GM13977 (cell line): Measurements from ENCODE around the gene MDK.

Experiments
- DNase-seq: peaks from one replicate; pipeline ENCODE4 v3.0.0; 2012; ENCODE audit warnings: low spot score
- in situ Hi-C: fragments of 300-500 bp; cut with MboI; formaldehyde crosslinking; loops from one replicate; pipeline ENCODE4 v1.12.0; 2022; ENCODE audit warnings: low sequenced_read_pairs, low pct_unique_long_range_greater_than_20kb, mixed read lengths, inconsistent platforms; ENCODE audit not compliant: unreplicated experiment
- TF ChIP-seq, protein P1 (sequence below): IDR thresholded peaks from 2 replicates; pipeline ENCODE4 v1.5.1; 2012; ENCODE audit warnings: mild to moderate bottlenecking, control low read depth; ENCODE audit not compliant: insufficient read depth; ENCODE audit errors: extremely low read depth, missing control alignments

The MDK gene

DNA sequence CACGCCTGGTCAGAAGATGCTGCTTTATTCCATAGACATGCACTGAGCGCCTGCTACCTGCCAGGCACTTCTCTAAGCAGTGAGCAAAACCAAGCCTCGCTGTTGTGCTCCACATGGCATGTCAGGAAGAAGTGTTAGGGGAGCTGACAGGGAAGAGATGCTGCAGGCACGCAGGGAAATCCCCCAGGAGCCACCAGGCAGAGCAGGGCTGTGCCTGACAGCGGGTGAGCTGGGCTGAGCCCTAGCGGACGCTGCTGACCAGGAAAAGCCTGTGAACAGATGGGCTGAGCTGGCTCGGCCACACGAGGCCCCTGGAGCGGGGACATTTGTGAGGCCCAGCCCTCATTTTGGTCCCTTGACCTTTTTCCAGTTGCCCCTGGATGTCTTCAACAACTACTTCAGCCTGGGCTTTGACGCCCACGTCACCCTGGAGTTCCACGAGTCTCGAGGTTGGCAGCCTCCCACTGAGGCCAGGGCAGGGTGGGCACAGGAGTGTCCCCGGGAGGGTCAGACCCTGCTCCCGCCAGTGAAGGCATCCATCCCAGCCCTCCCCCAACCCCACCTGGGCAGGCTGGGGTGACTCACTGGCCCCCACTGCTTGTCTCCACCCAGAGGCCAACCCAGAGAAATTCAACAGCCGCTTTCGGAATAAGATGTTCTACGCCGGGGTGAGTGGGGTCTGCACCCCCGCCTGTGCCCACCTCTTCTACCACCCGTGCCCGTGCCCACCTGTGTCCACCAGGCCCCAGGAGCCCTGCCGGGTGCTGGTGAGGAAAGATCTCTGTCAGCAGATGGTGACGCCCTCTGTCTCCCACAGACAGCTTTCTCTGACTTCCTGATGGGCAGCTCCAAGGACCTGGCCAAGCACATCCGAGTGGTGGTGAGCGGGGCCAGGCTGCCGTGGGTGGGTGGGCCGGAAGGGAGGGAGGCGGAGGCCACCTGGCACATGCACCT is 7.4 kb upstream of the MDK start:
- TF ChIP-seq, protein P1, sequence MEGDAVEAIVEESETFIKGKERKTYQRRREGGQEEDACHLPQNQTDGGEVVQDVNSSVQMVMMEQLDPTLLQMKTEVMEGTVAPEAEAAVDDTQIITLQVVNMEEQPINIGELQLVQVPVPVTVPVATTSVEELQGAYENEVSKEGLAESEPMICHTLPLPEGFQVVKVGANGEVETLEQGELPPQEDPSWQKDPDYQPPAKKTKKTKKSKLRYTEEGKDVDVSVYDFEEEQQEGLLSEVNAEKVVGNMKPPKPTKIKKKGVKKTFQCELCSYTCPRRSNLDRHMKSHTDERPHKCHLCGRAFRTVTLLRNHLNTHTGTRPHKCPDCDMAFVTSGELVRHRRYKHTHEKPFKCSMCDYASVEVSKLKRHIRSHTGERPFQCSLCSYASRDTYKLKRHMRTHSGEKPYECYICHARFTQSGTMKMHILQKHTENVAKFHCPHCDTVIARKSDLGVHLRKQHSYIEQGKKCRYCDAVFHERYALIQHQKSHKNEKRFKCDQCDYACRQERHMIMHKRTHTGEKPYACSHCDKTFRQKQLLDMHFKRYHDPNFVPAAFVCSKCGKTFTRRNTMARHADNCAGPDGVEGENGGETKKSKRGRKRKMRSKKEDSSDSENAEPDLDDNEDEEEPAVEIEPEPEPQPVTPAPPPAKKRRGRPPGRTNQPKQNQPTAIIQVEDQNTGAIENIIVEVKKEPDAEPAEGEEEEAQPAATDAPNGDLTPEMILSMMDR = no peak

DNA sequence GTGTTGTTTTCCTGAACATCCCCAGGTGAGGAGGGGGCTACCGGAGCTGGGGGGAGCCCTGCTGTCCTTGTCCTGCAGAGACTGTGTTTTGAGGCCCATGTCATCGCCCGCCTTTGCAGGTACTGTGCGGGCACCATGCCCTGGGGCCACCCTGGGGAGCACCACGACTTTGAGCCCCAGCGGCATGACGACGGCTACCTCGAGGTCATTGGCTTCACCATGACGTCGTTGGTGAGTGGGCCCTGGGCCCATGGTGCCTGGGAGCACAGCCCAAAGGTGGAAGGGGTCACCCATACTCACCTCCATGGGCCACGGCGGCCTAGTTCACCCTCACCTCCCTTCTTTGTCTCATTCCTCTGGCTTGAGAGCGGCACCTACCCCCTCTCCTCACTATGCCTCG is 6.7 kb upstream of the MDK start:
- TF ChIP-seq, protein P1 = no peak
- no peak for DNase-seq
- in situ Hi-C loops = no loop called here

More for the DNA sequence above, 7.4 kb upstream of the MDK start:
- DNase-seq = no peak
- in situ Hi-C loops = no loop called here

DNA sequence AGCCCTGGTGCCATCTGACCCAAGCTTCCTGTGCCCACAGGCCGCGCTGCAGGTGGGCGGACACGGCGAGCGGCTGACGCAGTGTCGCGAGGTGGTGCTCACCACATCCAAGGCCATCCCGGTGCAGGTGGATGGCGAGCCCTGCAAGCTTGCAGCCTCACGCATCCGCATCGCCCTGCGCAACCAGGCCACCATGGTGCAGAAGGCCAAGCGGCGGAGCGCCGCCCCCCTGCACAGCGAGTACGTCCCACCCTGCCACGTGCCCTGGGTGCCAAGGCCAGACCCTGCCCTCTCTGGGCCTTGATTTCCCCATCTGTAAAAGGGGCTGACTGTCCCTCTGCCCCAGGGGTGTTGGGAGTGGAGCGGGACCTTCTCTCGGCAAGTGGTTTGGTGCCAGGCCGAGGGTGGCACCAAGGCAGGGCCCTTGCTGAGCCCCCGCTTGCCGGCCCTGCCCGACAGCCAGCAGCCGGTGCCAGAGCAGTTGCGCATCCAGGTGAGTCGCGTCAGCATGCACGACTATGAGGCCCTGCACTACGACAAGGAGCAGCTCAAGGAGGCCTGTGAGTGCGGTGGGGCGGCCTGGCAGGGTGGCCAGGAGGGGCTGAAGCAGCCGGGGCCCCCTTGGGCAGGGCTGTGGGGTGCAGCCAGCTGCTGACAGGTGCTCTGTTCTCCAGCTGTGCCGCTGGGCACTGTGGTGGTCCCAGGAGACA is 5.9 kb upstream of the MDK start:
- in situ Hi-C loops = no loop called here
- DNase-seq = no peak

DNA sequence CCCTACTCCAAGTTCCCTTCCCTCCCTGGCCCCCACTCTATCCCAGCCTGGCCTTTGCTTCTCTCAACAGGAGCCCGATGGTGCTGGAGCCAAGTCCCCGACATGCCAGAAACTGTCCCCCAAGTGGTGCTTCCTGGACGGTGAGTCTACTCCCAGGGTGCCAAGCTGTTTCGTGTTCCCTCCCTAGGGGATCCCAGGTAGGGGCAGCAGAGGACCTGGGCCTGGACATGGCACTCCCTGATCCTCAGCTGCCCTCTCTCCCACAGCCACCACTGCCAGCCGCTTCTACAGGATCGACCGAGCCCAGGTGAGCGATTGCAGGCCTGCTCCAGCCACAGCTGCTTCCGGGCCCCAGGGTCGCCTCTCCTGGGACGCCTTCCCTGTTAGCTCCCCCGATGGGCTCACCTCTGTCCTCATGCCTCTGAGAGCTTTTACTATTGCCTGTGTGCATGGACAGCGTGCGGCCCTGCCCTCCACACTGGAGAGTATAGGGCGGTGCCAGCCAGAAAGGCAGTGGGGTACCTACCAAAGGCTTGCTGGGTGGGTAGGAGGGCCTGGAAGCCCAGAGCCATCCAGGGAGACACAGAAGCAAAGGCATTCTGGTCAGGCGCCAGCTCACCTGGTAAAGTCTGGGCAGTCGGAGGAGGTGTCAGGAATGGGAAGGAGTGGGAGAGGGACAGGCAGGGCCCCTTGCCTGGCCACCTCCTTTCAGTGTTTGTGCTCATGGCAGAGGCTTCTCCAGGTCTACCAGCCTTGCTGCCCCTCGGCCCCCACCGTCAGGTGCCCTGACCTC is 5.0 kb upstream of the MDK start:
- TF ChIP-seq, protein P1 = no peak
- in situ Hi-C loops = no loop called here
- DNase-seq = no peak

More for the DNA sequence above, 5.9 kb upstream of the MDK start:
- TF ChIP-seq, protein P1 = no peak

DNA sequence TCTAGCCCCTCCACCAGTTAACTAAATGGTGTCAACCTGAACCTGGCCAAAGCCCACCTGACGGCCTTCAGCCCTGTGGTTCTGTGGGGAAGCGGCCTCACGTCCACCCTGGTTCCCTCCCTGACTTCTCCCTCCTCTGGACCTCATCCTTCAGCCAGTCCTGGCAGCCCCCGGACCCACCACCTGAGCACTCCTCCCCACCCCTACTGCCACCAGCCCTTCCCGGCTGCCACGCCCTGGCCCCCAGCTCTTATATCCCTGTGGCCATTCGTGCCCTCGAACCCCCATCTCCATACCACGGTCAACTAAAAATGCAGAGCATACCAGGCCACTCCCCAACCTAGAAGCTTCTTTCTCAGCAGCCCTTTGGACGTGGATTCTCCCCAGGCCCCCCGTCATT is 4.2 kb upstream of the MDK start:
- DNase-seq = no peak
- TF ChIP-seq, protein P1 = no peak
- in situ Hi-C loops = no loop called here

DNA sequence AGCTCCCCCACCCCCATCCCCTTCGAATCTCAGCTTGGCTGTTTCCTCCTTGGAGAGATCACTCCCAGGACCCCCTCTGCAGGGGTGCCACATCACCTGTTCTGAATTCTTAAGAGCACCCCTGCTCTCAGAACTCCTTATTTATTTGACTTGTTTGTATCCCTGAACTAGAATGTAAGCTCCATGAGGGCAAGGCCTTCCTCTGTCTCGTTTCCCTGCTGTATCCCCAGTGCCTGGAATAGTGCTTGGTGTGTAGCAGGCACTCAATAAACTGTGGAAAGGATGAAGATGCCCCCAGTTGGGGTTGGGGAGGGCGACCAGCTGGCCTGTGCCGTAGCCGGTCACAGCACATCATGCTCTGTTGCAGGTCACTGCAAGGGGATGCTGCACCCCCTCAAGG is 3.6 kb upstream of the MDK start:
- no peak for DNase-seq
- in situ Hi-C loops = no loop called here
- TF ChIP-seq, protein P1 = no peak
